ENCODE measurements around the gene C9orf78. TPM values are rescaled to one million over a fixed set of nuclear protein-coding genes. Genes with fewer than 3 reads are reported as not detected.

C9orf78 gene
- total and polyA plus RNA-seq, 9 of the 15 experiments (the other 6 are each of a cell fraction or from before 2014, with no cell fraction given), result 94.6 to 266 (median 202) TPM

DNA sequence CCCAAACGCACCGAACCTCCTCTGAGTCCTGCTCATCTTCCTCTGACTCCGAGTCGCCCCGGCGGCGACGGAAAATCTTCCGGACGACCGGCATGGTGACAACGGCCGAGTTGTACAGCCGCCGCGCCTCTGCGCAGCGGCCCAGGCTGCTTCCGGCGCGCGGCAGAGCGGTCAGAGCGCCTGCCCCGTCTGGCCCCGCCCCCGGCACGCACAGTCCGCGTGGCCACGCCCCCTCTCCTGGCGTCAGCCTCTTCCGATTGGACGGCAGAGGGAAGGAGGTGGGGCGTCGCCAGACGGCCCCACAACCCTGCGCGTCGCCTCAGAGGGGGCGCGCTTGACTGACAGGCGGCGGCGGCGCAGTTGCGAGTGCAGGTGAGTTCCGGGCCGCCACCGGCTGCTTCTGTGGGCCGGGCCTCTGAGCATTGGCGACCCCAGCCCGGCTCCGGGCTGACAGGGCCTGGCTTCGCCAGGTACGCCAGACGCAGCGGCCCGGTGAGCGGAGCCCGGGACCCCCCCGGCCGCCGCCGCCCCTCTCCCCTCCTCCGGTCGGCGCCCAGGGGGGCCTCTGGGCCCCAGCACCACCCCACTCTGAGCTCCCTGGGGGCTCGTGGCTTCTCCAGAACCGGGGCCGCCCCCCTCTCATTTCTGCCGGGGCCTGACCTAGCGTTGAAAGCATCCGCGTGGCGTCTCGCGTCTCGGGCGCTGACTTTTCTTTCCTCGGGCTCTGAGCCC is at the start of gene C9orf78, which contains the start of gene USP20 (continued):
- TF ChIP-seq, protein P1, sequence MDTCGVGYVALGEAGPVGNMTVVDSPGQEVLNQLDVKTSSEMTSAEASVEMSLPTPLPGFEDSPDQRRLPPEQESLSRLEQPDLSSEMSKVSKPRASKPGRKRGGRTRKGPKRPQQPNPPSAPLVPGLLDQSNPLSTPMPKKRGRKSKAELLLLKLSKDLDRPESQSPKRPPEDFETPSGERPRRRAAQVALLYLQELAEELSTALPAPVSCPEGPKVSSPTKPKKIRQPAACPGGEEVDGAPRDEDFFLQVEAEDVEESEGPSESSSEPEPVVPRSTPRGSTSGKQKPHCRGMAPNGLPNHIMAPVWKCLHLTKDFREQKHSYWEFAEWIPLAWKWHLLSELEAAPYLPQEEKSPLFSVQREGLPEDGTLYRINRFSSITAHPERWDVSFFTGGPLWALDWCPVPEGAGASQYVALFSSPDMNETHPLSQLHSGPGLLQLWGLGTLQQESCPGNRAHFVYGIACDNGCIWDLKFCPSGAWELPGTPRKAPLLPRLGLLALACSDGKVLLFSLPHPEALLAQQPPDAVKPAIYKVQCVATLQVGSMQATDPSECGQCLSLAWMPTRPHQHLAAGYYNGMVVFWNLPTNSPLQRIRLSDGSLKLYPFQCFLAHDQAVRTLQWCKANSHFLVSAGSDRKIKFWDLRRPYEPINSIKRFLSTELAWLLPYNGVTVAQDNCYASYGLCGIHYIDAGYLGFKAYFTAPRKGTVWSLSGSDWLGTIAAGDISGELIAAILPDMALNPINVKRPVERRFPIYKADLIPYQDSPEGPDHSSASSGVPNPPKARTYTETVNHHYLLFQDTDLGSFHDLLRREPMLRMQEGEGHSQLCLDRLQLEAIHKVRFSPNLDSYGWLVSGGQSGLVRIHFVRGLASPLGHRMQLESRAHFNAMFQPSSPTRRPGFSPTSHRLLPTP (IDR thresholded peaks at IDR 0.05; ENCODE audit: borderline replicate concordance, extremely low read depth, insufficient read length), result no peak
- TF ChIP-seq HMG20A (CRISPR knock-in tag; conservative IDR thresholded peaks at IDR 0.05) (no peak), HNRNPUL1 (IDR thresholded peaks at IDR 0.05; ENCODE audit: low read length) (no peak), CREBBP (IDR thresholded peaks at IDR 0.05; ENCODE audit: low read depth, low read length) (no peak), FOXA3 (CRISPR knock-in tag; conservative IDR thresholded peaks at IDR 0.05 in 1 of 2, IDR thresholded peaks at IDR 0.05 in 1 of 2) (no peak), KAT7 (CRISPR knock-in tag; IDR thresholded peaks at IDR 0.05; ENCODE audit: borderline replicate concordance) (no peak), ZBTB8A (IDR thresholded peaks at IDR 0.05; ENCODE audit: partially characterized antibody) (no peak), MBD2 (IDR thresholded peaks at IDR 0.05; ENCODE audit: borderline replicate concordance, low read depth) (no peak), TCFL5 (CRISPR knock-in tag; conservative IDR thresholded peaks at IDR 0.05) (no peak), ZNF444 (CRISPR knock-in tag; IDR thresholded peaks at IDR 0.05) (no peak), TRIM28 (IDR thresholded peaks at IDR 0.05) (no peak), FOS (IDR thresholded peaks at IDR 0.05; ENCODE audit: extremely low read depth, insufficient read length) (peak; percentile 27), CREM (IDR thresholded peaks at IDR 0.05; ENCODE audit: low read depth) (no peak), ZNF589 (CRISPR knock-in tag; IDR thresholded peaks at IDR 0.05; ENCODE audit: low read depth) (no peak), PRPF4 (IDR thresholded peaks at IDR 0.05; ENCODE audit: insufficient read depth, low read depth, low read length, poor library complexity, severe bottlenecking) (no peak), HEY1 (CRISPR knock-in tag; IDR thresholded peaks at IDR 0.05; ENCODE audit: borderline replicate concordance) (no peak), ZNF197 (CRISPR knock-in tag; IDR thresholded peaks at IDR 0.05; ENCODE audit: low read depth) (no peak), ZNF584 (CRISPR knock-in tag; IDR thresholded peaks at IDR 0.05; ENCODE audit: low read depth) (no peak), FOXJ2 (tag; IDR thresholded peaks at IDR 0.05) (no peak)
- TF ChIP-seq, protein P2, sequence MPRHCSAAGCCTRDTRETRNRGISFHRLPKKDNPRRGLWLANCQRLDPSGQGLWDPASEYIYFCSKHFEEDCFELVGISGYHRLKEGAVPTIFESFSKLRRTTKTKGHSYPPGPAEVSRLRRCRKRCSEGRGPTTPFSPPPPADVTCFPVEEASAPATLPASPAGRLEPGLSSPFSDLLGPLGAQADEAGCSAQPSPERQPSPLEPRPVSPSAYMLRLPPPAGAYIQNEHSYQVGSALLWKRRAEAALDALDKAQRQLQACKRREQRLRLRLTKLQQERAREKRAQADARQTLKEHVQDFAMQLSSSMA (CRISPR knock-in tag; IDR thresholded peaks at IDR 0.05), result no peak
- TF ChIP-seq, protein P3, sequence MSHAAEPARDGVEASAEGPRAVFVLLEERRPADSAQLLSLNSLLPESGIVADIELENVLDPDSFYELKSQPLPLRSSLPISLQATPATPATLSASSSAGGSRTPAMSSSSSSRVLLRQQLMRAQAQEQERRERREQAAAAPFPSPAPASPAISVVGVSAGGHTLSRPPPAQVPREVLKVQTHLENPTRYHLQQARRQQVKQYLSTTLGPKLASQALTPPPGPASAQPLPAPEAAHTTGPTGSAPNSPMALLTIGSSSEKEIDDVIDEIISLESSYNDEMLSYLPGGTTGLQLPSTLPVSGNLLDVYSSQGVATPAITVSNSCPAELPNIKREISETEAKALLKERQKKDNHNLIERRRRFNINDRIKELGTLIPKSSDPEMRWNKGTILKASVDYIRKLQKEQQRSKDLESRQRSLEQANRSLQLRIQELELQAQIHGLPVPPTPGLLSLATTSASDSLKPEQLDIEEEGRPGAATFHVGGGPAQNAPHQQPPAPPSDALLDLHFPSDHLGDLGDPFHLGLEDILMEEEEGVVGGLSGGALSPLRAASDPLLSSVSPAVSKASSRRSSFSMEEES (CRISPR knock-in tag; IDR thresholded peaks at IDR 0.05), result no peak
- TF ChIP-seq, protein P4, sequence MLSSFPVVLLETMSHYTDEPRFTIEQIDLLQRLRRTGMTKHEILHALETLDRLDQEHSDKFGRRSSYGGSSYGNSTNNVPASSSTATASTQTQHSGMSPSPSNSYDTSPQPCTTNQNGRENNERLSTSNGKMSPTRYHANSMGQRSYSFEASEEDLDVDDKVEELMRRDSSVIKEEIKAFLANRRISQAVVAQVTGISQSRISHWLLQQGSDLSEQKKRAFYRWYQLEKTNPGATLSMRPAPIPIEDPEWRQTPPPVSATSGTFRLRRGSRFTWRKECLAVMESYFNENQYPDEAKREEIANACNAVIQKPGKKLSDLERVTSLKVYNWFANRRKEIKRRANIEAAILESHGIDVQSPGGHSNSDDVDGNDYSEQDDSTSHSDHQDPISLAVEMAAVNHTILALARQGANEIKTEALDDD (IDR thresholded peaks at IDR 0.05), result no peak
